ENCODE data around the gene GATAD2A. TPM values are rescaled to one million over a fixed set of nuclear protein-coding genes. Genes with fewer than 3 reads are reported as not detected.

GATAD2A gene
- total RNA-seq, 4 donors from 2014 or later, result 45.6 to 102 (median 65.7) TPM

DNA sequence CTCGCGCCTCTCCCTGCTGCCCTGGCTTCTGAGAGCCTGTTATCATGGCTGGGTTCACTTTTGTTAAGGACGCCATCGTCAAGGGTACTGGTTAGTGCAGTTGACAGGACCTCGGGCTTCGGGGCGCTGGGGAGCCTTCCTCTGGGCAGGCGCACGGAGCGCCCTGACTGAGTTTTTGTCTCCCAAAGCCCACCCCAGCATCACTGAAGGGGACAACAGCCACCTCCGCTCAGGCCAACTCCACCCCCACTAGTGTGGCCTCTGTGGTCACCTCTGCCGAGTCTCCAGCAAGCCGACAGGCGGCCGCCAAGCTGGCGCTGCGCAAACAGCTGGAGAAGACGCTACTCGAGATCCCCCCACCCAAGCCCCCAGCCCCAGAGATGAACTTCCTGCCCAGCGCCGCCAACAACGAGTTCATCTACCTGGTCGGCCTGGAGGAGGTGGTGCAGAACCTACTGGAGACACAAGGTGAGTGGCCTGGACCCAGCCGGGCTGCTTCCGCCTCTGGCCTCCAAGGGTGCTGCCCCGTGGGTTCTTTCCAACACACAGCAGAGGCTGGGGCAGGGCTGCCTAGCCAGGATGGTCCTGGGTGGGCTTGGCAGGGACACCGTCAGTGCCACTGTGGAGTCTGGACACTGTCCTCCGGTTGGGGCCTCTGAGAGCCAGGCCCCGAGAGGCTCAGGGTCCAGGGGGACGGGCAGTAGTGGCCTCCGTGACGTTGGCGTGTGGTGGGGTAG, 92.9 kb downstream of the GATAD2A start:
- H3K36me3 ChIP-seq, result peaks cover 0 to 70% (median 25%) of the 10 kb centered on the region in 4 donors
- H3K27ac ChIP-seq, result no peak overlapping the region
- intact Hi-C loops (cut with DNase I; ENCODE audit: low total_unique reads), result no loop called here
- H3K4me1 ChIP-seq, result no peaks in the 10 kb centered on the region
- H3K4me3 ChIP-seq, result no peak overlapping the region
- WGBS, 2 donors (ENCODE audit: low coverage in 1 of 2), result 92% methylated on average over 33 of the region's 33 CpGs; no CpG with 5 or more reads in 1 of the 2 donors
- no peaks in the 10 kb centered on the region for H3K27me3 ChIP-seq
- in situ Hi-C loops (cut with MboI; ENCODE audit: low pct_ligation_motif_present in 1 of 4, low pct_unique_long_range_greater_than_20kb in 1 of 4, low sequenced_read_pairs in 3 of 4), result loop anchor here in 3 of 4 donors (25.0 kb wide), 2 partner anchors 136 to 311 kb away; partner anchors contain the start of genes BORCS8 (in 1 of the 3) and RFXANK (in 1 of the 3)
- TF ChIP-seq POLR2AphosphoS5 (IDR thresholded peaks at IDR 0.05) (no peak), POLR2A (IDR thresholded peaks at IDR 0.05) (no peak), CTCF (IDR thresholded peaks at IDR 0.05) (no peak), EP300 (IDR thresholded peaks at IDR 0.05; ENCODE audit: low read depth) (no peak)
- DNase-seq, result no peak
- H3K9me3 ChIP-seq, result no peaks in the 10 kb centered on the region

- Histone ChIP-seq H3K4me3 (no peak overlapping the region), H3K27me3 (no peaks in the 10 kb centered on the region), H3K9me3 (no peaks in the 10 kb centered on the region), H3K36me3 (peaks cover 0 to 71% (median 25%) of the 10 kb centered on the region in 4 donors), H3K27ac (no peak overlapping the region), H3K4me1 (no peaks in the 10 kb centered on the region)
- intact Hi-C loops (cut with DNase I; ENCODE audit: low total_unique reads), result no loop called here
- 92% methylated on average over 18 of the region's 18 CpGs; no CpG with 5 or more reads in 1 of the 2 donors for WGBS, 2 donors (ENCODE audit: low coverage in 1 of 2)
- TF ChIP-seq POLR2AphosphoS5 (IDR thresholded peaks at IDR 0.05) (no peak), CTCF (IDR thresholded peaks at IDR 0.05) (no peak), POLR2A (IDR thresholded peaks at IDR 0.05) (no peak), EP300 (IDR thresholded peaks at IDR 0.05; ENCODE audit: low read depth) (no peak)
- in situ Hi-C loops (cut with MboI; ENCODE audit: low pct_ligation_motif_present in 1 of 4, low pct_unique_long_range_greater_than_20kb in 1 of 4, low sequenced_read_pairs in 3 of 4), result loop anchor here in 3 of 4 donors (25.0 kb wide), 2 partner anchors 137 to 312 kb away; partner anchors contain the start of genes BORCS8 (in 1 of the 3) and RFXANK (in 1 of the 3)
- DNase-seq, result no peak
These were observed 94.0 kb downstream of the GATAD2A start for GRCh38 chr19:19499272-19499995.

- Histone ChIP-seq H3K4me3 (no peak overlapping the region), H3K27ac (no peak overlapping the region), H3K27me3 (no peaks in the 10 kb centered on the region), H3K4me1 (no peaks in the 10 kb centered on the region), H3K36me3 (peaks cover 0 to 71% (median 24%) of the 10 kb centered on the region in 4 donors), H3K9me3 (no peaks in the 10 kb centered on the region)
- no peak for DNase-seq
- in situ Hi-C loops (cut with MboI; ENCODE audit: low pct_ligation_motif_present in 1 of 4, low pct_unique_long_range_greater_than_20kb in 1 of 4, low sequenced_read_pairs in 3 of 4) (no loop called here), intact Hi-C loops (cut with DNase I; ENCODE audit: low total_unique reads) (no loop called here)
- TF ChIP-seq EP300 (IDR thresholded peaks at IDR 0.05; ENCODE audit: low read depth) (no peak), POLR2A (IDR thresholded peaks at IDR 0.05) (no peak), CTCF (IDR thresholded peaks at IDR 0.05) (no peak), POLR2AphosphoS5 (IDR thresholded peaks at IDR 0.05) (no peak)
- WGBS, 2 donors (ENCODE audit: low coverage in 1 of 2), result 88 to 90% methylated on average over 2 to 34 of the region's 34 CpGs
These were observed 95.6 kb downstream of the GATAD2A start for GRCh38 chr19:19500975-19501644.

DNA sequence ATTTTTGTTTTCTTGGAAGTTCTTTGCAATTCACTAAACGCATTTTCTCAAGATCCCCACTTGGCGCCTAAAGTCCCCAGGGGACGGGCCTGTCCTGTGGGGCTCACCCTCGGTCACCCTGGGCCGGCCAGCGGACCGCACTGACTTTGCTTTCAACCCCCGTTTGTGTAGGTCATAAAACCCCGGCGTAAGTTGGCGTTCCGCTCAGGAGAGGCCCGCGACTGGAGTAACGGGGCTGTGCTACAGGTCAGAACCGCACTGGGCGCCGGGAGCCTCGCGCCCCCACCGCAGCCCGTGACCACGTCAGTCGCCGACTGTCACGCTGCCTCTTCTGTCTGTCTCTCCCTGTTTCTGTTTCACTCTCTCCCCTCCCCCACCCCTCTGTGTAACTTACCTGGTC, 96.3 kb downstream of the GATAD2A start:
- Histone ChIP-seq H3K27me3 (no peaks in the 10 kb centered on the region), H3K9me3 (no peaks in the 10 kb centered on the region), H3K36me3 (peaks cover 0 to 68% (median 18%) of the 10 kb centered on the region in 4 donors), H3K27ac (no peak overlapping the region), H3K4me3 (no peak overlapping the region), H3K4me1 (no peaks in the 10 kb centered on the region)
- TF ChIP-seq CTCF (IDR thresholded peaks at IDR 0.05) (no peak), EP300 (IDR thresholded peaks at IDR 0.05; ENCODE audit: low read depth) (no peak), POLR2A (IDR thresholded peaks at IDR 0.05) (no peak), POLR2AphosphoS5 (IDR thresholded peaks at IDR 0.05) (no peak)
- 93 to 94% methylated on average over 2 to 26 of the region's 26 CpGs for whole genome bisulfite sequencing, 2 donors (ENCODE audit: low coverage in 1 of 2)
- intact Hi-C loops (cut with DNase I; ENCODE audit: low total_unique reads) (no loop called here), in situ Hi-C loops (cut with MboI; ENCODE audit: low pct_ligation_motif_present in 1 of 4, low pct_unique_long_range_greater_than_20kb in 1 of 4, low sequenced_read_pairs in 3 of 4) (no loop called here)
- DNase-seq, result no peak

Data from transverse colon (tissue), 4 donors.